GM12875 (cell line): ENCODE measurements around the gene CACNA1C.

Experiments
- H3K4me3 ChIP-seq: one replicate; pipeline ENCODE4 v1.5.1; 2011; ENCODE audit warnings: low read depth, low read length, control low read depth
- TF ChIP-seq, protein P1 (sequence below): IDR thresholded peaks from 2 replicates; pipeline ENCODE4 v1.5.1; 2011; ENCODE audit warnings: low read depth, mild to moderate bottlenecking, control low read depth, inconsistent platforms, low read length, moderate library complexity, borderline replicate concordance; ENCODE audit not compliant: insufficient read depth

The CACNA1C gene

DNA sequence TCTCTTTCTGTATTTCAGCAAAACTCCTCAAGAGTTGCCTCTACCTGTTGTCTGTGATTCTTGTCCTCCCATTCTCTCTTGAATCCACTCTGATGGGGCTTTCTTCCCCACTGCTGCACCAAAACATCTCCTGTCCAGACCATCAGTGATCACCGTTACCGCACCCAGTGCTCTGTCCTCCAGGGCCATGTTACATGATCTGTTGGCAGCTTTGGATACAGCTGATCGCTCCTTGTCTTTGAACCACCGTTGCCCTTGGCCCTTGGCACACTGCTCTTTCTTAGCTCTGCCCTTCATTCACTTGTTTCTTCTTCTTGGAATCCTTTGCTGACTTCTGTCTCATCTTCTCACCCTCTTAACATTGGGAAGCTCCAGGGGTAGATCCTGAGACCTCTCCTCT is 408.3 kb downstream of the CACNA1C start:
- no peak overlapping the region for H3K4me3 ChIP-seq
- TF ChIP-seq, protein P1, sequence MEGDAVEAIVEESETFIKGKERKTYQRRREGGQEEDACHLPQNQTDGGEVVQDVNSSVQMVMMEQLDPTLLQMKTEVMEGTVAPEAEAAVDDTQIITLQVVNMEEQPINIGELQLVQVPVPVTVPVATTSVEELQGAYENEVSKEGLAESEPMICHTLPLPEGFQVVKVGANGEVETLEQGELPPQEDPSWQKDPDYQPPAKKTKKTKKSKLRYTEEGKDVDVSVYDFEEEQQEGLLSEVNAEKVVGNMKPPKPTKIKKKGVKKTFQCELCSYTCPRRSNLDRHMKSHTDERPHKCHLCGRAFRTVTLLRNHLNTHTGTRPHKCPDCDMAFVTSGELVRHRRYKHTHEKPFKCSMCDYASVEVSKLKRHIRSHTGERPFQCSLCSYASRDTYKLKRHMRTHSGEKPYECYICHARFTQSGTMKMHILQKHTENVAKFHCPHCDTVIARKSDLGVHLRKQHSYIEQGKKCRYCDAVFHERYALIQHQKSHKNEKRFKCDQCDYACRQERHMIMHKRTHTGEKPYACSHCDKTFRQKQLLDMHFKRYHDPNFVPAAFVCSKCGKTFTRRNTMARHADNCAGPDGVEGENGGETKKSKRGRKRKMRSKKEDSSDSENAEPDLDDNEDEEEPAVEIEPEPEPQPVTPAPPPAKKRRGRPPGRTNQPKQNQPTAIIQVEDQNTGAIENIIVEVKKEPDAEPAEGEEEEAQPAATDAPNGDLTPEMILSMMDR: no peak

DNA sequence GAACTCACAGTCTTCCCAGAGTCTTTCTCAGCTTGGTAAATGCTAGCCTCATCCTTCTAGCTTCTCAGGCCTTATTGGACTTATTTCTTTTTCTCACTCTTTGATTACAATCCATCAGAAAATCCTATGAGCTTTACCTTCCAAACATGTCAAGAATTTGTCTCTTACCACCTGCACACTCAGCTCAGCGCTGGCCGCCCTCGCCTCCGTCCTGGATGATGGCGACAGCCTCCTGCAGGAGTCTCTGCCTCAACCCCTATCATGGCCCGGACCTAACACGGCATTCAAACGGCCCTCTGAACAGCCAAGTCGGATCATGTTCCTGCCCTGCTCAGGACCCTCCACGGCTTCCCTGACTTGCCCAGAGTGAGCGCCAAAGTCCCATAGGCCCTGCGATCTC is 408.9 kb downstream of the CACNA1C start:
- TF ChIP-seq, protein P1: no peak
- no peak overlapping the region for H3K4me3 ChIP-seq

DNA sequence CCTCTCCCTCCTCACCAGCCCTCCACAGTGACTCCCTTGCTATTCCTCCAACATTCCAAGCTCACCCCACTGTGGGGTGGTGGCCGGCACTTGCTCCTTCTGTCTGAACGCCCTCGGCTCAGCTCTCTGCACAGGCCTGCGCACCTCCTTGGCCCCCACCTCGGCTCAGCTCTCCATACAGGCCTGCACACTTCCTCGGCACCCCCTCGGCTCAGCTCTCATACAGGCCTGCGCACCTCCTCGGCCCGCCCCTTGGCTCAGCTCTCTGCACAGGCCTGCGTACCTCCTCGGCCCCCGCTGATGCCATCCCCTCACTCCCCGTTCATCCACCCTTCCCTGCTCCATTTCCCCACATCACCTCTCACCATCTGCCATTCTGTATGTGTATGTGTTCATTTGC is 409.3 kb downstream of the CACNA1C start:
- H3K4me3 ChIP-seq: no peak overlapping the region
- TF ChIP-seq, protein P1: no peak

DNA sequence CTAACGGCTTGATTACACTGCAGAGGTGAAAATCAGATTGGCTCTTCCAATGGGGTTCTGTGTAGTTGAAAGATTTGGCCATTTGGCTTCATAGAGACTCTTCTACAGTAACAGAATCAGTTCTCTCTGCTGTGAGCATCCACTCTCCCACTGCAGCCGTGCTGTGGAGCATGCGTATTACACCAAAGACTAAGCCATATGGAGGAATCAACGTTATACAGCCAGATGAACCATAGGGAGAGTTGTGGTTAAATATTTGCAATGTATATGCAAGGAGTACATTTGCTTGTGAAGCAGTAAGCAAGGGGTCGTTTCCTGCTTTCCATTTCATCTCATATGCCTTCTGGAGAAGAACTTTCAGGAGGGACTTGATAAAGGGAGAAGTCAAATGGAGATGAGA is 410.9 kb downstream of the CACNA1C start:
- TF ChIP-seq, protein P1: no peak
- no peak overlapping the region for H3K4me3 ChIP-seq

DNA sequence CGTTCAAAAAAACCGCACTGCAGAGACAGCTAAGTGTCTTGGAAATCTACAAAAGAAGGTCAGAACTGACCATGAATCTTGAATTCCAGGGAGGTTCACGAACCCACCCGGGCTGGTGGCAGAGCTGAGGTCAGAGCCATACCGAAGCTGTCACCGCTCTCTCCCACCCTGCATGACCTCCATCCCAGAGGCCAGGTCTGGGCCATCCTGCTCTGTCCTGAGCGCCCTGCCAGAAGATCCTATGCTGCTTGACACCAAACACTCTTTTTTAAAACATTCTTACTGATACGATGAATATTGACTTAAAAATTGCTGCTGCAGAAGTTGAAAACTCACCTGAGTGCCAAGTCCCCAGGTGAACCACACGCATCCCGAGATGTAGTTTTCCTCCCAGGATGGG is 412.9 kb downstream of the CACNA1C start:
- TF ChIP-seq, protein P1: no peak

DNA sequence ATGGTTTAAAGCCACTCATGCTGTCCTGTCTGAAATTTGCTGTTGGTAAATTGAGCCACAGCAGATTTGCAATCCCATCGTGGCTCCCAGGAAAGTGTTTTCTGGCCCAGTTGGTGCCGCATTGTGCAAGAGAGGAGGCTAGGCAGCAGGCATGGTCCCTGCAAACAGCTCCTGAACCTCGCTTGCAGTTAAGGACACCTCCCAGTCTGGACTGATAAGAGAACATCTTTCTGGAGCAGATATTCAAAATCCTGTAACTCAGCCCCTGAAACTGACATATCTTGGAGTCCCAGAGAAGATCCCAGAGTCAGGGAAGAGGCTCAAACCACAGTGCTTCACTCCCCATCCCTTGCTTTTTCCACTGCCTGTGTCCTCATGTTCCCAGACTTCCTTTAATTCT is 413.4 kb downstream of the CACNA1C start:
- H3K4me3 ChIP-seq: no peak overlapping the region
- TF ChIP-seq, protein P1: no peak

More for the DNA sequence above, 412.9 kb downstream of the CACNA1C start:
- H3K4me3 ChIP-seq: no peak overlapping the region

DNA sequence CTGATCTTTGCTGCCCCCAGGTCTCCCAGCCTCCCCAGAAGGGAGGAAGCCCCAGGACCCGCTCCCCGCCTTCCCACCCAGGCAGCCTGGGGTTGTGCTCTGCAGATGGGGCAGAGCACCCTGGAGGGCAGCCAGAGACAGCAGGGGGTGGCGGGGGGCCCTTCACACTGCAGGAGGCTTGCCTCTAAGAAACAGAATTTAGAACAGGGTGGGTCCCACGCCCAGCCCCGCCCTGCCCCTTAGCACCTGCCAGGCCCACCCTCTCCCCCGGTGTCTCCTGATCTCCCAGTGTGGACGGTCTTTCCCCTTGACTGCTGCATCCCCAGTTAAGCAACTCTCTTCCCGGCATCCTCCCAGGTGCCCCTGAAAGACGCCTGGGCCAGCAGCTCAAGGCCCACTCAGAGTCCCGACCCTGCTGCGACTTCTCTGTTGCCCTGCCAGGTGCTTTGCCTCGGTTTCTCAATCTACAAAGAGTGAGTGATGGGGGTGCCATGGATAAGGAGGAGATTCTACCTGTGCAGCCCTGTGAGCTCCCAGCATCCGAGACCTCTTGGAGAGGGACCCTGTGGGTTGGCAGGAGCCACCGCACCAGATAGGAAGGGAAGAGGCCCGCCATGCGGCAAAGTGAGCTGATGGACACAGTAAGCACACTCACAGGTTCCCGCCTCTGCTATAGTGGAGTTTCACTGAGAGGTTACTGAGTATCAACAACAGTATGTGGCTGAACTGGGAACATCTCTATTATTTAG is 414.8 kb downstream of the CACNA1C start:
- TF ChIP-seq, protein P1: no peak
- H3K4me3 ChIP-seq: no peak overlapping the region
